ENCODE results near the gene BACH2.
"Not testable (repeated sequence)": the region's sequence is repeated elsewhere in the genome, so short reads cannot be mapped to it uniquely, and the experiment has no call there.

The BACH2 gene

GRCh38 chr6:90120327-90120726 lies 176.3 kb downstream of the BACH2 start:
- no peak for DNase-seq

GRCh38 chr6:90119618-90120017 lies 177.0 kb downstream of the BACH2 start:
- no peak for DNase-seq

GRCh38 chr6:90118581-90118980 lies 178.1 kb downstream of the BACH2 start:
- DNase-seq: peak in 1 of 2 experiments; percentile 18

- no peak for DNase-seq
Measured at GRCh38 chr6:90118069-90118468, 178.6 kb downstream of the BACH2 start.

- DNase-seq: not testable (repeated sequence)
Measured at GRCh38 chr6:90116126-90116525, 180.5 kb downstream of the BACH2 start.

GRCh38 chr6:90113389-90113788 lies 183.3 kb downstream of the BACH2 start:
- DNase-seq: no peak

GRCh38 chr6:90111387-90111786 lies 185.3 kb downstream of the BACH2 start:
- DNase-seq: no peak

- no peak for DNase-seq
Measured at GRCh38 chr6:90110971-90111370, 185.7 kb downstream of the BACH2 start.

GRCh38 chr6:90109141-90109540 lies 187.5 kb downstream of the BACH2 start:
- DNase-seq: no peak

- no peak for DNase-seq
Measured at GRCh38 chr6:90107771-90108282, 188.8 kb downstream of the BACH2 start.

- DNase-seq: no peak
Measured at GRCh38 chr6:90107371-90107770, 189.3 kb downstream of the BACH2 start.

- DNase-seq: no peak
Measured at GRCh38 chr6:90106449-90106848, 190.2 kb downstream of the BACH2 start.

- DNase-seq: no peak
Measured at GRCh38 chr6:90105506-90106170, 191.0 kb downstream of the BACH2 start.

GRCh38 chr6:90103056-90103800 lies 193.4 kb downstream of the BACH2 start:
- DNase-seq: no peak

- no peak for DNase-seq
Measured at GRCh38 chr6:90101403-90101802, 195.2 kb downstream of the BACH2 start.

- no peak for DNase-seq
Measured at GRCh38 chr6:90100059-90100665, 196.5 kb downstream of the BACH2 start.

GRCh38 chr6:90098627-90099026 lies 198.0 kb downstream of the BACH2 start:
- DNase-seq: no peak

GRCh38 chr6:90098001-90098531 lies 198.6 kb downstream of the BACH2 start:
- no peak for DNase-seq

- no peak for DNase-seq
Measured at GRCh38 chr6:90097356-90097755, 199.3 kb downstream of the BACH2 start.

- no peak for DNase-seq
Measured at GRCh38 chr6:90096818-90097217, 199.8 kb downstream of the BACH2 start.

GRCh38 chr6:90095788-90096187 lies 200.9 kb downstream of the BACH2 start:
- DNase-seq: no peak

GRCh38 chr6:90095145-90095544 lies 201.5 kb downstream of the BACH2 start:
- no peak for DNase-seq

GRCh38 chr6:90093558-90094073 lies 203.0 kb downstream of the BACH2 start:
- DNase-seq: no peak
